Measurements from ENCODE around the gene ALK.

Gene ALK

DNA sequence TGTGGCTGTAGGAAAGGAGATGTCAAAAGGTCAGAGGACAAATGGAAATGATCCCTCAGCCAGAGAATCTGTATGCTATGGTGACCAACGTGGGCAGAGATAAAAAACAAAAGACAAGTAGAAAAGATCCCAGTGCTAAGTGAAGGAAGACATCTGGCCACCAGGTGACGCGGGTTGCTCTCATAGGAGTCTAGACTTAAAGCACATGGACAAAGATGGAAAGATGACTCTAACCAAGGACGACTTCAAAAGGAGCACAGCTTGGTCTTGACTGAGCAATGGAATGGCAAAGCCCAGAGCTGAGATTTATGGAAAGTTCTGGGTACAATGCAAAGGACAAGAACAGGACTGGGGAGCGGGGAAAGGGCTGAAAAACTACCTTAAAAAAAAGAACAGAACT lies 709.4 kb downstream of the ALK start:
- FAIRE-seq: no peak

DNA sequence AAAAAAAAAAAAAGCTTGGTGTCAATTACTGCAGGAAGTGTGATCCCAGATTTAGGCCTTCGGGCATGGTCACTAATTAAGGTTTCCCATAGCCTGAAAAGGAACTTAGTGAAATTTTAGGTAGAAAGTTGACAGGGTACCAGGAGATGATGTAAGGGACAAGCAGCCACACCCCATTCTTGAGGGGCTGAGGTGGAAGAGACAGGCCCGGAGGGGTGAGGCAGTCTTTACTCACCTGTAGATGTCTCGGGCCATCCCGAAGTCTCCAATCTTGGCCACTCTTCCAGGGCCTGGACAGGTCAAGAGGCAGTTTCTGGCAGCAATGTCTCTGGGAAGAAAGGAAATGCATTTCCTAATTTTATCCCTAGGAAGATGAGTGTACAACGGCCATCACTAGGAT lies 711.8 kb downstream of the ALK start:
- FAIRE-seq: no peak

DNA sequence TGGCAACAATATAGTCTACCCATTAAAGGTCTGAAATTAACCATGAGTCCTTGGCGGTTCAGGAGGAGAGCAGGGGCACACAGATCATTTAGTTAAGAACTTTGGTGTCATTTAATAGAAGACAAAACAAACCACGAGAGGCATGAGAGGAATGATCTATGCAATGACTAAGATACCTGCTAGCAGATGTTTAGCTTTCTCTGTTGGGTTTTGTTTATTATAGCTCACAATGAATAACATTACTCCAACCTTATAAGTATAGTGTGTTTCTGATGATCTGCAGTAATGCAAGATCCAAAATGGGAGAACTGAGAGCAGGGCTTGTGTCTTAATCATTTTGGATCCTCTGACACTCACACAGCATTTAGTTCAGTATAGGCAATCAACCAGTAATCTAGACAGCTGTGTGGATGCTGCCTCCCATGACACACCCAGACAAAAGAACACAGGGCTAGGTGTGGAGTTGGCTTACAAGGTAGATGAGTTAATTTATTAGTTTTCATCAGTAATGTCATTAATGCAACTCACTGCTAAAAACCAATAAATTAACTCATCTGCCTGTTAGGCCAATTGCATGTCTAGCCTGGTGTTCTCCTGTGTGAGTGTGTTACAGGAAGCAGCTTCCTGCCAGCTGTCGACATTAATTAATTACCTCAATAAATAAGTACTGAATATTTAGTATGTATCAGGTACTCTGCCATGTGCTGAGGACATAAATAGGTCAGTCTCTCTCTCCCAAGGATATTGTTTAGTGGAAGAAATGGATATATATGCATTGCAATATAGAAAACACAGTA lies 713.8 kb downstream of the ALK start:
- no peak for FAIRE-seq

DNA sequence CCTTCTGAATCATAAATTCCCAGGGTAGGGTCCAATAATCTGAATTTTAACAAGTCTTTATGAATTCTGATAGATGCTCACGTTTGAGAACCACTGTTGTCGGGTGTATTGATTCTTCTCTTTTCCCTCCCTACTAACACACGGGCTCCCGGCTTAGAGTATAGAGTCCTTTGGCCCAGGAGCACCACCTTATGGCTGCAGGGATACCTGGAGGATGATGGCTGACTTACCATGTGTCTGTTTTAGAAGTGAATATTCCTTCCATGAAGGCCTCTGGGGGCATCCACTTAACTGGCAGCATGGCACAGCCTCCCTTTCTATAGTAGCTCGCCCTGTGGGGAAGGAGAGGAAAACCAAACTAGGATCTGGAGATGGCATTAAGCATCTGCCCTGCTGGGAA lies 714.4 kb downstream of the ALK start:
- FAIRE-seq: no peak

DNA sequence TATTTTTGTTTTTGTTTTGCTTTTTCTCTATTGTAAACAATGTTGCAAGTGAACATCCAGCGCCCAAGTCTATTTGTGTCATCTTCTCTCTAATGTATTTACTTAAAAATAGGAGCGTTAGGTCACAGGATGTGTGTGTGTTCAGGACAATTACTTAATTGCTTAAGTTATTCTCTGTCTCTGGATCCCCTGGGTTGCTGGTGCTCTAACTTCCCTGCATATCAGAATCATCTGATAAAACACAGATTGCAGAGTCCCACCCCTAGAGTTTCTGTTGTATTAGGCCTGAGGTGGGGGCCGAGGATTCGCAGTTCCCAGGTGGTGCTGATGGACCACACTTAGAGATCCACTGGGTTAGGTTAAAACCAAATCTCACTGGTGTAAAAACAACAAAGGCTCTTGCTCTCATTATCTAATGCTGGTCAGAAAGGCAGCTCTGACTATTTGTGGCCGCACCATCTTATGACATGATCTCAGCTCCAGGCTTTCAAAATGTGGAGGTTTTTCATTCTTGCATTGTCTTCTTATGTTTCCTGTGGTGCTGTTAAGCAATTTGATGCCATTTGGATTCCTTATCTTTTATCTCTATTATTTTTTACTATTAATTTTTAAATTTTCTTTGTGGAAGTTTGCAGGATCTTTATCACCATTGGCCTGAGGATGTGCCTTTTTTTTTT lies 718.4 kb downstream of the ALK start:
- no peak for FAIRE-seq

DNA sequence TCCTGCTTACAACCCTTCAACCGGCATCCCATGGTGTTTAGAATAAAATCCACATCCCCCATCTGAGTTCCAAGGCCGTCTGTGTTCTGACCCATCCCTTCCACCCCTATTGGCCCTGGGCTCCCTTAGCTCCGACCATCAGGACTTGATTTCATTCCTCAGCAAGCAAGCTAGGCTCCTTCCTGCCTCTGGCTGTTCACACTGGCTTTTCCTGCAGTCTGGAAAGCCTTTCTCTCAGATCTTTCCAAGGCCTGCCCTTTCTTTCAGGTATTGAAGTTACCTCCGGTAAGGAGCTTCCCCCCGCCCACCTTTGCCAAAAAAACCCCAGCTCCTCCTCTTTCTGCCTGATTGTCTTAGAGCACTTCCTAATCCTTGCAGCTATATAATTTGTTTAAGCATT lies 719.4 kb downstream of the ALK start:
- no peak for FAIRE-seq

DNA sequence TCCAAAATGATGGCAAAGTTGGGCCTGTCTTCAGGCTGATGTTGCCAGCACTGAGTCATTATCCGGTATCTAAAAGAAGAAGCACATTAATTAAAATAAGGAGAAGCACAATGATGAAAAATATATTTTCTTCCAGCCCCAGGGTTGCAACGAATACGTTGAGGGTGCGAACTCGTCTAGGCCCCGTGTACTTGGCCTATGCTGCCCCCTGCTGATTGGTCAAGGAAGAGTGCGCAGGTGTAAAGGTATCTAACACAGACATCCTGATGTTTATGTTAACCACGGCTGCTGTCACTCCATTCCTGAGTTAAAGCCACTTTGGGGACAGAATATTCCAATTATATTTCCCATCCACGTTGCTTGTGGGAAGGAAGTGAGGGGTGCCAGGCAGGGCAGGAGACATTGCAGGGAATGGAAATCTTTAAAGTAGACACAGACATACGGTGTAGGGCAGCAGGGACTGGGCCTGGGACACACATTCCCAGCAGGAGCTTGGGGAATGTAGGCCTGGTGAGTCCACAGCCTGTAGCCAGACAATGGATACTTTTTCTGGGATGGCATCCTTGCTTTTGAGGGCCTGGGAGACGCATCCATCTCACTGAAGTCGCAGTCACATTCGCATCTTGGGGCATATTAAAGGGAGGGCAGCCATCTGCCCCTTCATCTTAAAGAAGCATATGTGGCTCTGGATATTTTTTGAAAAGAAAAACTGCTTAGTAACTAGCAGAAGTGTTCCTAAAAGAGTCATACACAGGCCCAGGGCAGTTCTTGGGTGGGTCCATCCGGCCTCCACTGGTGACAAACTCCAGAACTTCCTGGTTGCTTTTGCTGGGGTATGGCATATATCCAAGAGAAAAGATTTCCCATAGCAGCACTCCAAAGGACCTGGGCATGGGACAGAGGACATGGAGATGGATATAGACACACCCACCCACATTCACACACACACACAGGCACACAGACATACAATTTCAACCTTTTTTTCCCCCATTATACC lies 724.3 kb downstream of the ALK start:
- FAIRE-seq: peak; percentile 89

DNA sequence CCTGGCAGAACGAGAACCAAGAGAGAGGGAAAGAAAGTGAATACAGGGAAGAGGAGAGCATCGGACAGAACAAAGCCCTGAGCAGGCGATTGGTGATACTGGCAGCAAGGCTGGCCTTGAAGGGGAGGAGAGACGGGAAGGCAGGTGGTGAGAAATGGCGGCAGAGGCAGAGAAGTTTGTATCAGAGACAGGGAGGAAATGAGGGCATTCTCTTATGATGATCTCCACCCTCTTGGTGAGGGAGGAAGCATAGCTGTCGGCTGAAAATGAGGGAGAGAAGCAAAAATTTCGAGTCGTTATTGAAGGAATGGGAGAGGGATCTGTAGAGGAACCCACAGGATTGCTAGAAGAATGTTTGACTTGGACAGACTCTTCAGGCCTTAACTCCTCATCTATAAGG lies 725.6 kb downstream of the ALK start:
- no peak for FAIRE-seq

DNA sequence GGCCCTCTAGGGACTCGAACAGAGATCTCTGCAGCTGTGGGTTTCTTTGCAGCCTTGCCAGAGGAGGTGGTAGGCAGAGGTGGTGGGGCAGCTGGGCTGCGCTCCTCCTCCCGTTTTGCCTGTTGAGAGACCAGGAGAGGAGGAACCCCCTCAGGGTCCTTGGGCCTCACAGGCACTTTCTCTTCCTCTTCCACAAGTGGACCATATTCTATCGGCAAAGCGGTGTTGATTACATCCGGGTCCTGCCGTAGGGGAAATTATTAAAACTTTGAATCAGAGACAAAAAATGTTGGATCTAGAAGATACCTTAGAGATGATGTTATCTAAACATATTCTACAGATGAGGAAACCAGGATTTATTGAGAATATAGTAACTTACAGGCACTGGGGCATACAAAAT lies 727.7 kb downstream of the ALK start:
- no peak for FAIRE-seq

DNA sequence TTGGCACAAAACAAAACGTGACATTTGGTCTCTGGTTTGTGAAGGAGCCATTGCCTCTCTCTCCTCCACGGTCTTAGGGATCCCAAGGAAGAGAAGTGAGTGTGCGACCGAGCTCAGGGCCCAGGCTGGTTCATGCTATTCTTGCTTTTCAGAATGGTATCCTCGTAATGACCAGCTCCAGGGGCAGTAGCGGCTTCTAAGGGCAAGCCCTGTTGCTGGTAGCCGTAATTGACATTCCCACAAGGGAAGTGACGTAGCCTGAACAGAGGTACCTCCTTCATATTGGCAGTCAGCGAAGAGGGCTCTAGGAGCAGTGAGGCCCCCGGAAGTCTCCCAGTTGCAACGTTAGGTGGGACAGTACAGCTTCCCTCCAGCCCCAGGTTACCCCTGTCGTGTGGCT lies 728.3 kb downstream of the ALK start:
- no peak for FAIRE-seq

DNA sequence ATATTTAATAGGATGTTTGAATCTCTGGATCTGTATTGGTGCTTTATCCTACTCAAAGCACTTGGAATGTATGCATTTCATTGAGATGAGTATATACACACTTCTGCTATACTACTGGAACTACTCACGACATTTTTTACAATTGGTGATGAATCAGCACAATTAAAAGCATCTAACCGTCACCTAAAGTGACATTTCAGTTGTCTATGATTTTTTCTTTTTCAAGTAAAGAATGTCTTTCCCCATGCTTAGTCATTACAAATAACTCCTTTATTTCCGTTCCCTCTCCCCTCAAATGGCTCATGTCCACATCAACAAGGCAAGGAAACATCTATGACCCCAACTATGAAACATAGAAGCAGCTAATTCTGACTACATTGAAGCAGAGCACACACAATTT lies 728.9 kb downstream of the ALK start:
- FAIRE-seq: no peak

DNA sequence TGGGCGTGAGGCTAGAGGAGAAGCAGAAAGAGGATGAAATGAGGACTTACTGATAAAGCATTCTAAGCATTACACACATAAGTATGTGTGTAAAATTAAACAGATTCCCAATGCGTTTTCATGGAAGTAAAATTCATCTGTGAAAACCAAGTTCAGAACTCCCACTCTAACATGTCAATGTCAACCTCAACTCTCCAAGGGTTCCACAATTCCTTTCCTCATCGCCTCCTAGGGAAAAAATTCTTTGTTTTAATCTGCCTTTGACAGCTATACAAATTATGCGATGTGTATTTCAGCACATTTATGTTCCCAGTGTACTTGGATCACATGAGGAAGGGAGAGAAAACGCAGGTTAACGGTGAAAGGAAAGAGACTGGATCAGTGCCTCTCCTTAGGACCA lies 729.6 kb downstream of the ALK start:
- no peak for FAIRE-seq

DNA sequence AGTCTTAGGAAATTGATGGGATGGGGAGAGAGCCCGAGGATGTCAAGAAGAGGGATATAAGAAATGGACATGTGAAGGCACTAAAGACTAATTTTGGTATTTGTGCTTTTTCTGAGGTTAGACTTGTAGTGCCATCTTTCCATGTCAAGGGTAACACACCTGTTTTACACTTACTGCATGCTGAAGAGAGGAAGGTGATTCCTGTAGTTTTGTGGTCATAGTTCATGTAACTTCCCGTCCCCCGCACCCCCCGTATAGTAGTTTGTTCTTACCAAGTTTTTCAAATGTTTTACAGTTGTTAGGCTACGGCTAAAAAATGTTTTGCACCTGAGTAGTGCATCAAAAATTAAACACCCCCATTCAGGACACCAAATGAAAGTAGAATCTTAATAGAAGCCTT lies 732.3 kb downstream of the ALK start:
- no peak for FAIRE-seq

DNA sequence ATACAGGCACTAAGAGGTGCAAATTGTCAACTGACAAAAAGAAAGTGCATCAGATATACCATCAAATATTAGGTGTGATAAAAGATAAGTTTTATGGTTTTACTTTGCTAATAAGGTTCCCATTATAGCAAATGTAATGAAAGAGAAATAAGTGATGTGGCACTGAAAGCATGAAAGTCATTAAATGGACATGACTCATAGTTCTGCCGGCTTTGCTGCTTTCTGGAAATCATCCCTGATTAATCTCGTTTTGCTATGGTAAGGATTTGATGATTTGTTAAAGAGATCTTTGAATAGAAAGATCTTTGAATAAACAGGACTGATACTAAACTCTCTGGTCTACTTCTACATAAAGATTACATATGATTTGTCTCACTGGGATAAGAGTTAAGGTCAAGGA lies 733.5 kb downstream of the ALK start:
- FAIRE-seq: no peak

DNA sequence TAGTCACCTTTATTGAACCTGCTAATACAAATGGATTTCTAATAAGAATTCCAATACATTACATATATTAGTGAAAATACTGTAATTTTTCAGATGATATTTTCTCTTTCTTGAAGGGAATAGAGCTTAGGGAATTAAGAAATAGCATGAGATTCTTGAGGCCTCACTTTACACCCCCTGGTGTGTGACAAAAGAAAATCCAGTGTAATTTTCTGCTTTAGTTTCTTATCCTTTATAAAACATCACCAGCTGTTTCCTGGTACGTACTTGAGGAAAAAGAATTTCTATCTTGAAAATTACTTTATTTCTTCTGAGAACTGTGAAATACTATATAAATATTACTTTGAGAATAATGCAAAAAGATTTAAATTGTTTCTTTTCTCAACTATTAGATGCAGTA lies 734.6 kb downstream of the ALK start:
- FAIRE-seq: no peak

DNA sequence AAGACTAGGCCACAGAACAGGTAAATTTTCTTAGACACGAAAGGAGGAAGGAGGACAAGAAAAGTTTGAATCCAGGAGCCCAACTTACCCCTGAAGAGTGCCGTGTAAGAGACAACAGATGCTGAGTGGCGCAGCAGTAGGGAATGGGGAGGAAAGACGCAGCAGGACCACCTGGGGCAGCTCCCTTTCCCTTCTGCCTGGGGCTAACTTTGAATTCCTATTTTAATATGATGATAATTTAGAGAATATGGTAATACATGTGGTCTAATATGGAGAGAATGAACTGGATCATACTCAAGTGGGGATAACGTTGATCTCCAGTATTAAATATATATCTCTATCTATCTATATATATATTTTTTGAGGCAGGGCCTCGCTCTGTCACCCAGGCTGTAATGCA lies 736.9 kb downstream of the ALK start:
- no peak for FAIRE-seq

DNA sequence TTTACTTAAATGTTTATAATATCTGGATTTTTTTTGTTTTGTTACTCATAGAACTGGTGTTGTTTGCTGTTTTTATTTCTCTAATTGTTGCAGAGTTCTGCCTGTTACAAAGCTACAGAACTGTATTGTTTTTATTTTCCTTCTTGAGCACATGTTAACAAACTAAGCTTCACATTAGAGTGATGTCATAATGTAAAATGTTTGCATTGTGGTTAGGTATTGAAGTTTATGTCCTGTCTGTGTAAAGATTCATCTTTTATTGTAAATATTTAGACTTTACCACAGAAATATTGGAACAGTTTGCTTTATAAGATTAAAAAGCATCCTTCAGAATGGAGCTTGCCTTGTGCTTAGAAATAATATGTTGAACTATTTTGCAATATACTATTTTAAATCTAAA lies 738.5 kb downstream of the ALK start:
- FAIRE-seq: no peak

DNA sequence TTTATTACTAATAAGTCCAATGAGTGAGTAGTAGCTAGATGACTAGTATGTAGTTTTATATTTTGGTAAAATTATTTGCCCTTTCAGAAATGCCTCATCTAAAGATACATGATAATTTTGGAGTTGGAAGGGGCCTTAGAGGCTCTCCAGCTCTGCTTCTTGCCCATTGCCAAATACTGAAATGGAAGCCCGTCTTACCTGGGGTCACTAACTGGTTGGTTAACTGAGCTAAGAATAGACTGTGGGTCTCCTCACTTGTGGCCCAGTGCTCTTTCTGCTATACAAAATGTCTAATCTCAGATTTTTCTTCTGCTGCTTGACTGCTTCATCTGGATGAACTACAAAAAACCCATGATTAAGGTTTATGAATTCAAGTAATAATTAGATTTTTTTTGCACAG lies 739.1 kb downstream of the ALK start:
- no peak for FAIRE-seq

DNA sequence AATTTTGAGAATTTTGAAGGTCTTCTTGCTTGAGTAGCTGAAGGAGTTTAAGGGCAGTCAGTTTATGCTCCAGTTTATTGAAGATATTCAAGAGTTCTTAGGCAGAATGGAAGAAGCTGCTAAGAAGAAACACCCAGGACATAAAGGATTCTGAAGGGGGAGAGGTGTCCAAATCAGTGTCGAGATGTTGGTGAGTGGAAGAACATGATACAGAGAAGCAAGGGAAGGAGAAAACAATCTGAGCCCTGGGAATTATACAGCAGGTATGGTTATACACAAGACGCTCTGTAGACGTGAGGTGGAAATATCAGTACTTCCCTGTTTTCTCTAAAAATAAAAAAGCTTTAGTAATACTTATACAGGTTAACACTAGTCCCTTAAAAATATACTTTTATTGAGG lies 746.0 kb downstream of the ALK start:
- no peak for FAIRE-seq

DNA sequence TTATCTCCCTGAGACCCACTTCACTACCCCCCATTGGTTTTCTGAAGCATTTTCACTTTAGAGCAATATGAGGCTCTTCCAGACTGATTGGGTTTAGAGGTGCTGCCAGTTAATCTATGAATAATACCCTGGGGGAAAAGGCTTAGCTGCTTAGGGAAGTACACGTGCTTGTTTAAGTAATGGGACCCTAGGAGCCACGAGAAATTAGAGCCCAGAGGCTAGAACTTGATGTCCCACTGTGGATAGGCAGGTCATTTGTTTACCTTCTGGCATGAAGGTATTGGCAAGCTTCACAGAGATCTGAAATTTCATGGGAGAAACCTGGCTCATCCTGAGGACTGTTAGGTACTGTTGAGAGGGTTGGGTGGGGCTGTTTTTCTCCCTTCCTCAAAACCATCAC lies 746.4 kb downstream of the ALK start:
- no peak for FAIRE-seq

DNA sequence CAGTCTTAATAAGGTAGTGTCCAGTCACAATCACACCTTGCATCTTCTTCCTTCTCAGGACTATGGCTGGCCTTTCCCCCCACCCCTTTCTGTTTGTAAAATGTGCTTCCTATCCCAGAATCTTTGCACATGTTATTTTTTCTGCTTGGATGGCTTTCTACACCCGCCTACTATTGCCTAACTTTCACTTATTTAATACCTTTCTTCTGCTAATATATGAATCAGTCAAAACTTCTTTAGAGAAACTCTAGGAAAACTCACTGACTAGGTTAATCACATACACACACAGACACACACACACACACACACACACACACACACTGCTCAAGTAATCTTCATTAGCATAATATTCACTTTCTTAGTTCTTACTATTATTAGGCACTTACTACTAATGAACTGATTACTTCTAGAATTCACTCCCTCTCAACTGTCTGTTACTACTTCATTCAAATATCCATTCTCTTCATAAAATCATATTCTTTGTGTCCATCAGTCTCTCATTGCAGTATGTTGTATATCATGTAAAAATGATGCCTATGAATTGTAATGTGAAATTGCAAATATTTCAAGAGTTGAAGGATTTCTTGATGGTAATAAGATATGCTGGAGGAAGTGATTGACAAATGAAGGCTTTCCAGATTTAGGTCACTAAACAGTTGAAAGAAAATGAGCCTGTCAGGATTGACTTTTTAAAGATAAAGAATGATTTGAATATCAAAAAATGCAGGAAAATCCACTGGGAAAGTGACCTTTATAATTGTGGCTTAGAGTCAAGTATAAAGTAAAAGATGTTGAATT lies 754.9 kb downstream of the ALK start:
- no peak for FAIRE-seq

DNA sequence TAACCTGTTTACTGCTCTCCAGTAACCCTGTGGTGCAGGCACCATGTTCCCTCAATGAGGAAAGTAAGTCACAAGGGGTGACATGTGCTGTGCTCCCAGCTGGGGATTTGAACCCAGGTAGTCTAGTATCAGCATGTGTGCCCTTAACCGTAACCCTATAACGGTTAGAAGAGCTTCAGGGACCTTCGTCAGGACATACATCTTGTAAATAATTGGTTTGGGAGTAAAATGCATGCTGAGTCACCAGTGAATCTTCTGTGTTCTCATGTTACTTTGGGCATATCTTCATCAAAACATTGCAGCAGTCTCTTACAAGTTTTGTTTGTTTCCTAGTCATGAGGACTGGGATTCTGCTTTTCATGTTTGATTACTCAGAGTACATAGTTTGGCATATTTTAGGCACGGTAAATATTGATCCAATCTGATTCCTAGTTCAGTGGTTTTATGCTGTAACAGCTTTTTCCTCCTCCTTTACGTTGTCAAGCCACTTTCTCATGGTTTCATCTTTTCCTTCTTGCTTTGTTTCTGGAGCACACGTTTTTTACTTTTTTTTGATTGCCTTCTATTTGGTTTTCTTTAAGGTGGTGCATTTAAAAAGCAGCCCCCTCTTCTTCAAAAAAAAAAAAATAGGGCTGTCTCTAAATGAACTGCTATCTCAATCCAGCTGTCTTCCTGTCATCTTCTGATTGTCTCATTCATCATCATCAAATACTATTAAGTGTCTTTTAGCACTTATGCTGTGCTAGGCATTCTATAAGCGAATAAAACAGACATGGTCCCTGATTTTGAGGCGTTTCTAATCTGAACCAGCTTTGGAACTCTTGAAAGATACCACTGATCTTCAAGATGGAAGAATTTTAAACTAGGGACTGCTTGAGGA lies 755.8 kb downstream of the ALK start:
- FAIRE-seq: no peak
